NB4 (cell line): ENCODE results near the gene SMAD3.

Source experiments
- DNase-seq: peaks from one replicate; pipeline ENCODE4 v3.0.0; 2010; ENCODE audit warnings: low read depth
- H3K4me3 ChIP-seq: one replicate; pipeline ENCODE4 v1.5.1; 2011; ENCODE audit warnings: mild to moderate bottlenecking, low read depth, low read length, moderate library complexity
- CTCF ChIP-seq: IDR thresholded peaks from one replicate; pipeline ENCODE4 v1.5.1; 2012; ENCODE audit warnings: low read depth, low read length
- MAX ChIP-seq: IDR thresholded peaks from 2 replicates; pipeline ENCODE4 v1.6.1; 2011; ENCODE audit warnings: low read depth, low read length
- MYC ChIP-seq: IDR thresholded peaks from 2 replicates; pipeline ENCODE4 v1.6.1; 2011; ENCODE audit warnings: low read depth, low read length
- POLR2A ChIP-seq: IDR thresholded peaks from 2 replicates; pipeline ENCODE4 v1.6.1; 2011; ENCODE audit warnings: mild to moderate bottlenecking; ENCODE audit not compliant: insufficient read length; ENCODE audit errors: extremely low read depth

Gene SMAD3

GRCh38 chr15:67185621-67186225 lies 120.3 kb downstream of the SMAD3 start:
- DNase-seq: no peak
- no peak for TF ChIP-seq POLR2A
- peak; percentile 54; the same call in 1 of the 2 replicates for TF ChIP-seq MAX
- no peak overlapping the region for H3K4me3 ChIP-seq

DNA sequence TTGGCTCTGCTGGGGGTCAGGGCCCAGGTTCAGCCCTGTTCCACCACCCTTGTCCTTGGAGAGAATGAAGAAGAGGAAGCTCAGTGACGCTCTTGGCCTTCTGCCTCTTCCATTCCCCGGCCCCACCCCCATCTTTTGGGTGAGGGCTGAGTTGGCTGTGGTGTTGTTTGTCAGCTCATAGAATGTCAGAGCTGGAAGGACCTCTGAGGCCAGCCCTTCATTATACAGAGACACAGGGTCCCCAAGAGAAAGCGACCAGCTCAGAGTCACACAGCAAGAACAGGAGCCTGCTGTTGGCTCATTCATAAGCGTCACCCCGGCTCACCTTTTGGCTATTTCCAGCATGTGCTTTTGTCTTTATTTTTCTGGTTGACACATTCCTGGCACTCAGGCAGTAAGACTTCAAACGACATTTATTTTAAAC lies 120.8 kb downstream of the SMAD3 start:
- no peak overlapping the region for H3K4me3 ChIP-seq
- DNase-seq: peak; percentile 20
- TF ChIP-seq MYC (no peak), POLR2A (no peak), CTCF (no peak), MAX (no peak)

GRCh38 chr15:67186688-67187087 lies 121.3 kb downstream of the SMAD3 start:
- H3K4me3 ChIP-seq: no peak overlapping the region
- DNase-seq: no peak
- TF ChIP-seq POLR2A (no peak), MYC (no peak), MAX (no peak), CTCF (no peak)

DNA sequence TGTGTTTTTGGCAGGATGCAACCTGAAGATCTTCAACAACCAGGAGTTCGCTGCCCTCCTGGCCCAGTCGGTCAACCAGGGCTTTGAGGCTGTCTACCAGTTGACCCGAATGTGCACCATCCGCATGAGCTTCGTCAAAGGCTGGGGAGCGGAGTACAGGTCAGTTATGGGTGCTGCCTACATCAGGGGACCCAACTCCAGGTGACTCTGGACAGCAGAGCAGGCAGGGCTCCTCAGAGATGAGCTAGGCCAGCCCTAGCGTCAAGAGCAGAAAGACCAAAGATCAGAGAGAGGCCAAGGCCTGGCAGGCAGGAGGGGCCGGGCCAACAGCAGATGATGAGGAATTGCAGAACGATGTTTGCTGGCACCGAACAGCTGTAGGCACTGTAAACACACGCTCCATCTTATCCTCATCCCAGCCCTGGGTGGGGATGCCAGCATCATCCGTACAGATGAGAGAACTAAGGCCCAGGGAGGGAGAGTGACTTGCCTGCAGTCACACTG lies 122.0 kb downstream of the SMAD3 start:
- DNase-seq: no peak
- no peak for TF ChIP-seq MAX
- H3K4me3 ChIP-seq: no peak overlapping the region

GRCh38 chr15:67188551-67189218 lies 123.3 kb downstream of the SMAD3 start:
- TF ChIP-seq POLR2A: no peak
- TF ChIP-seq MAX: no peak
- no peak for TF ChIP-seq CTCF
- TF ChIP-seq MYC: no peak
- no peak for DNase-seq
- no peak overlapping the region for H3K4me3 ChIP-seq

- no peak overlapping the region for H3K4me3 ChIP-seq
- no peak for DNase-seq
- TF ChIP-seq POLR2A (no peak), MYC (no peak)
Observed at GRCh38 chr15:67189326-67190051, 124.1 kb downstream of the SMAD3 start.

- TF ChIP-seq POLR2A (no peak), CTCF (no peak)
- DNase-seq: no peak
- H3K4me3 ChIP-seq: no peak overlapping the region
Observed at GRCh38 chr15:67190326-67190725, 124.9 kb downstream of the SMAD3 start.
